A549 (cell line): Measurements from ENCODE around the gene CCNL1. TPM values are rescaled to one million over a fixed set of nuclear protein-coding genes. Genes with fewer than 3 reads are reported as not detected.

Source experiments
- ATAC-seq, 2 experiments: fragments of 200-7000 bp in 1 of 2; fragments of >200 bp in 1 of 2; cut with Nextera tagmentation in 1 of 2; cut with Tn5 transposase in 1 of 2; 3 replicates each; pipeline versions ENCODE4 v1.8.0 to v1.9.1; 2018 to 2020; ENCODE audit warnings: mild to moderate bottlenecking in 1 of 2, moderate library complexity in 1 of 2
- CTCF ChIA-PET: fragments of 300-600 bp; sonication (Branson Sonifier 250); formaldehyde crosslinking; extraction: SDS; loops from one replicate; lab custom pipeline; 2021; ENCODE audit warnings: antibody characterized with exemption, inconsistent platforms; lab: Yijun Ruan, JAX
- POLR2A ChIA-PET: fragments of 350-600 bp; formaldehyde crosslinking; extraction: SDS; loops from one replicate; lab custom pipeline; 2021; ENCODE audit warnings: antibody characterized with exemption, inconsistent platforms; lab: Yijun Ruan, JAX
- DNase-seq, 2 experiments: peaks; one replicate each; pipeline versions ENCODE4 v3.0.0 to v3.0.0-alpha.2; 2011 to 2016; ENCODE audit warnings: low read depth in 1 of 2, low spot score in 1 of 2
- FAIRE-seq: peaks from 2 replicates; lab custom pipeline; 2011; peaks lifted over from hg19 to GRCh38; lab: Jason Lieb, UNC
- H3K27ac ChIP-seq, 2 experiments: fragments of >200 bp; sonication (Bioruptor Twin); formaldehyde crosslinking; 3 replicates each; pipeline ENCODE4 v1.5.1; 2016 to 2017
- H3K4me1 ChIP-seq: fragments of >200 bp; sonication (Bioruptor Twin); formaldehyde crosslinking; 3 replicates; pipeline ENCODE4 v1.6.1; 2016
- H3K4me2 ChIP-seq: fragments of >200 bp; sonication (Bioruptor Twin); formaldehyde crosslinking; 3 replicates; pipeline ENCODE4 v1.6.1; 2016
- H3K4me3 ChIP-seq: fragments of >200 bp; sonication (Bioruptor Twin); formaldehyde crosslinking; 3 replicates; pipeline ENCODE4 v1.5.1; 2016
- H3K9me3 ChIP-seq: fragments of >200 bp; sonication (Bioruptor Twin); formaldehyde crosslinking; 3 replicates; pipeline ENCODE4 v1.6.1; 2016
- CBX8 ChIP-seq: fragments of 200-600 bp; sonication (generic); IDR thresholded peaks from 2 replicates; pipeline ENCODE4 v1.6.1; 2016
- CEBPB ChIP-seq, 2 experiments: fragments of >200 bp in 1 of 2; sonication (Bioruptor Twin) in 1 of 2; formaldehyde crosslinking in 1 of 2; IDR thresholded peaks; 2 replicates each; pipeline ENCODE4 v1.6.1; 2012 to 2016
- EHF ChIP-seq: fragments of 250-450 bp; sonication (Bioruptor Pico); IDR thresholded peaks from 2 replicates; pipeline ENCODE4 v1.5.0; 2020; ENCODE audit warnings: mild to moderate bottlenecking
- ELK1 ChIP-seq: fragments of 150-350 bp; IDR thresholded peaks from 2 replicates; pipeline ENCODE4 v1.6.1; 2014; ENCODE audit warnings: low read depth, mild to moderate bottlenecking, low read length
- EP300 ChIP-seq, 2 experiments: fragments of >200 bp; sonication (Bioruptor Twin); formaldehyde crosslinking; IDR thresholded peaks; 2 replicates in 1 of 2; 3 replicates in 1 of 2; pipeline ENCODE4 v1.6.1; 2016 to 2017
- ESRRA ChIP-seq: fragments of 150-350 bp; IDR thresholded peaks from 2 replicates; pipeline ENCODE4 v1.6.1; 2014; ENCODE audit warnings: mild to moderate bottlenecking, low read length, borderline replicate concordance
- FOSB ChIP-seq: fragments of 250-450 bp; sonication (Bioruptor Pico); IDR thresholded peaks from 2 replicates; pipeline ENCODE4 v1.5.0; 2020; ENCODE audit warnings: mild to moderate bottlenecking, moderate library complexity
- FOSL2 ChIP-seq, 2 experiments: fragments of 450-650 bp in 1 of 2; fragments of >200 bp in 1 of 2; sonication (Bioruptor Twin) in 1 of 2; formaldehyde crosslinking; IDR thresholded peaks; 2 replicates each; pipeline versions ENCODE4 v1.5.0 to v1.6.1; 2016 to 2020; ENCODE audit warnings: mild to moderate bottlenecking in 1 of 2, moderate library complexity in 1 of 2
- HDAC2 ChIP-seq: fragments of 200-600 bp; sonication (generic); IDR thresholded peaks from 2 replicates; pipeline ENCODE4 v1.6.1; 2016
- HMGXB4 ChIP-seq: fragments of 250-450 bp; sonication (Bioruptor Pico); IDR thresholded peaks from 2 replicates; pipeline ENCODE4 v1.5.0; 2021; ENCODE audit warnings: mild to moderate bottlenecking, moderate library complexity, borderline replicate concordance
- HOXB13 ChIP-seq: fragments of 250-450 bp; sonication (Bioruptor Pico); IDR thresholded peaks from 2 replicates; pipeline ENCODE4 v1.5.0; 2020; ENCODE audit warnings: low read depth, mild to moderate bottlenecking, moderate library complexity
- HOXB5 ChIP-seq: fragments of 250-450 bp; sonication (Bioruptor Pico); IDR thresholded peaks from 2 replicates; pipeline ENCODE4 v1.5.0; 2020; ENCODE audit warnings: mild to moderate bottlenecking, moderate library complexity
- JUN ChIP-seq, 2 experiments: fragments of >200 bp; sonication (Bioruptor Twin); formaldehyde crosslinking; IDR thresholded peaks; 2 replicates in 1 of 2; 3 replicates in 1 of 2; pipeline ENCODE4 v1.6.1; 2016 to 2017
- KDM1A ChIP-seq: fragments of 200-600 bp; sonication (generic); IDR thresholded peaks from 2 replicates; pipeline ENCODE4 v1.6.1; 2016; ENCODE audit warnings: low read depth, mild to moderate bottlenecking
- MAZ ChIP-seq: fragments of 150-350 bp; IDR thresholded peaks from 2 replicates; pipeline ENCODE4 v1.6.1; 2014; ENCODE audit warnings: antibody characterized with exemption, low read depth, low read length, borderline replicate concordance
- MYC ChIP-seq: IDR thresholded peaks from 2 replicates; pipeline ENCODE4 v1.6.1; 2012; ENCODE audit warnings: mild to moderate bottlenecking, inconsistent platforms, low read length, improper control_type of control experiment, borderline replicate concordance
- NFE2L2 ChIP-seq: fragments of 150-350 bp; conservative IDR thresholded peaks from 2 replicates; pipeline ENCODE4 v1.6.1; 2014; ENCODE audit warnings: low read length
- NPAS2 ChIP-seq: fragments of 250-450 bp; sonication (Bioruptor Pico); IDR thresholded peaks from 2 replicates; pipeline ENCODE4 v1.8.0; 2022; ENCODE audit warnings: mild to moderate bottlenecking, moderate library complexity, borderline replicate concordance
- NR3C1 ChIP-seq: fragments of >200 bp; sonication (Bioruptor Twin); formaldehyde crosslinking; IDR thresholded peaks from 3 replicates; pipeline ENCODE4 v1.6.1; 2017
- PHF8 ChIP-seq: fragments of 200-600 bp; sonication (generic); IDR thresholded peaks from 2 replicates; pipeline ENCODE4 v1.6.1; 2016; ENCODE audit warnings: low read depth, mild to moderate bottlenecking, antibody characterized with exemption, moderate library complexity, borderline replicate concordance
- POLR2A ChIP-seq: IDR thresholded peaks from 2 replicates; pipeline ENCODE4 v1.6.1; 2012; ENCODE audit warnings: mild to moderate bottlenecking, low read length
- POLR2AphosphoS2 ChIP-seq: conservative IDR thresholded peaks from 2 replicates; pipeline ENCODE4 v1.6.1; 2012; ENCODE audit warnings: low read length, improper control_type of control experiment, inconsistent platforms
- RCOR1 ChIP-seq: fragments of 150-350 bp; IDR thresholded peaks from 2 replicates; pipeline ENCODE4 v1.6.1; 2014; ENCODE audit warnings: antibody characterized with exemption, low read length, low read depth
- RFX5 ChIP-seq: fragments of 450-650 bp; IDR thresholded peaks from 2 replicates; pipeline ENCODE4 v1.7.1; 2014; ENCODE audit warnings: antibody characterized with exemption, mild to moderate bottlenecking, moderate library complexity
- TFCP2L1 ChIP-seq: fragments of 250-450 bp; sonication (Bioruptor Pico); IDR thresholded peaks from 2 replicates; pipeline ENCODE4 v1.5.0; 2021; ENCODE audit warnings: mild to moderate bottlenecking
- USF2 ChIP-seq: fragments of 450-650 bp; IDR thresholded peaks from 2 replicates; pipeline ENCODE4 v1.6.1; 2014; ENCODE audit warnings: antibody characterized with exemption
- ZNF302 ChIP-seq: fragments of 250-450 bp; sonication (Bioruptor Pico); IDR thresholded peaks from 2 replicates; pipeline ENCODE4 v1.9.0; 2021; ENCODE audit warnings: inconsistent platforms, mild to moderate bottlenecking, moderate library complexity
- ZSCAN20 ChIP-seq: fragments of 250-450 bp; sonication (Bioruptor Pico); IDR thresholded peaks from 2 replicates; pipeline ENCODE4 v1.8.0; 2022; ENCODE audit warnings: mild to moderate bottlenecking, moderate library complexity
- WGBS: methylation state at CpG from one replicate; pipeline ENCODE4 v1.1.6; 2017; ENCODE audit errors: missing lambda C conversion rate; 5-methylcytosine and 5-hydroxymethylcytosine counted together
- polyA plus RNA-seq, 4 experiments: library from polyadenylated mRNA; depleted of rRNA in 3 of 4; stranded (reverse); fragments of >200 nt; fragmentation: RNase III in 1 of 4; extraction: RNeasy Plus Mini Kit Qiagen cat#74134 plus additional on column Dnase treatment in 1 of 4; gene quantifications; 2 replicates in 3 of 4; 3 replicates in 1 of 4; pipeline ENCODE4 v1.2.3, GENCODE V29; 2011 to 2017
- TF ChIP-seq, protein P1 (sequence below): fragments of >200 bp; sonication (Bioruptor Twin); formaldehyde crosslinking; IDR thresholded peaks from 2 replicates; pipeline ENCODE4 v1.6.1; 2016
- TF ChIP-seq, protein P2 (sequence below): fragments of >200 bp; sonication (Bioruptor Twin); formaldehyde crosslinking; IDR thresholded peaks from 3 replicates; pipeline ENCODE4 v1.5.1; 2016
- TF ChIP-seq, protein P3 (sequence below): fragments of 250-450 bp; sonication (Bioruptor Pico); IDR thresholded peaks from 2 replicates; pipeline ENCODE4 v1.5.0; 2020; ENCODE audit warnings: low read depth, mild to moderate bottlenecking, moderate library complexity

Gene CCNL1
- polyA plus RNA-seq, 2 of the 4 experiments (the other 2 are of a cell fraction) = 45.1 to 170 TPM

DNA sequence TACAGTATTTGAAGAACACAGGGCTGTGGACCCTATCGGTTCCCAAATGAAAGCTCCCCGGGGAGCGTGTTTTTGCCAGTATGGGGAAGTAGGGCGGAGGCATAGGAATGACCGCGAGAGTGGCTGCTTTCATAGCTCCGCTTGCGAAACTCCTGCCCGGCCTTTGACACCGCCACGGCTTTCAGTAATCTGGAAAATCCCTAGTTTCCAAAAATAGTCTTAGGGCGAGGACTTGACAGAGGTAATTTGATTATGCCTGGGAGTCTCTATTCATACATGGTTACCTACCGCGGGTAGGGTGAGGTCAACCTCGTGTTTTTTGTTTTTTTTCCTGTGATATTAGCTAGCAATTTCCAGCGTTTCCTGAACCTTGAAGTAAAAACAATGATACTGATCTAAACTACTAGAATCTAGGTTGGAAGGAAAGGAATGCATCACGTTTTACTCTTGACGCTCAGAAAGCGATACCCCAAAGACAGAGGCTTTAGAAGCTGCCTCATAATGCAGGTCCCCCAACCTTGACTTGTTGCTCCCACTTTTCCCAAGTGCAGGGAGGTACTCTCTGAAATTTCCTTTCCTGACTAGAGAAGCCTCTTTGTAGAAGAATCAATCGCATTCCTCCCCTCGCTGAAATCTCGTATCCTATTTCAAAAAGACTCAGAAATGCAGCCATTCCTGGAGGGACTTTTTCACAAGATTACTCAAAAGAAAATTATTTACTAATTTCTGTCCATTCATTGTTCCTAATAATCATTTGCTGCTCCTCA lies 894 bp upstream of the CCNL1 start:
- CTCF ChIA-PET = interaction anchor here (0.6 to 2.8 kb wide), 10 partner anchors 14 to 1150 kb away, joined by 3 to 17 read pairs (median 4); no protein-coding TSS in a partner anchor
- DNase-seq (peak; percentile 59 to 87), FAIRE-seq (no peak), ATAC-seq (peak; percentile 69 to 74)
- WGBS = 24% methylated on average over 22 of the region's 22 CpGs
- TF ChIP-seq POLR2AphosphoS2 (no peak), CBX8 (no peak), POLR2A (no peak), ELK1 (no peak), KDM1A (no peak), ZNF302 (CRISPR knock-in tag) (no peak), FOSL2 (IDR thresholded peaks at IDR 0.05) (no peak), FOSL2 (CRISPR knock-in tag; IDR thresholded peaks at IDR 0.05) (0 out of 2 replicates have a peak, but pooled peaks have one; percentile 3), JUN (IDR thresholded peaks at IDR 0.05) (no peak), HDAC2 (no peak), NR3C1 (no peak), RFX5 (no peak), EHF (peak; percentile 10; the same call in 1 of the 2 replicates), HOXB13 (no peak), NFE2L2 (no peak), TFCP2L1 (CRISPR knock-in tag) (no peak), ESRRA (no peak), ZSCAN20 (no peak), USF2 (no peak), HOXB5 (CRISPR knock-in tag) (peak; percentile 50; the same call in 1 of the 2 replicates), PHF8 (peak; percentile 46; the same call in 1 of the 2 replicates), NPAS2 (CRISPR knock-in tag) (no peak), CEBPB (IDR thresholded peaks at IDR 0.05) (peak; percentile 72 to 90), FOSB (CRISPR knock-in tag) (no peak), MAZ (no peak), EP300 (IDR thresholded peaks at IDR 0.05) (no peak), HMGXB4 (CRISPR knock-in tag) (no peak), MYC (peak; percentile 79), RCOR1 (no peak)
- TF ChIP-seq, protein P1, sequence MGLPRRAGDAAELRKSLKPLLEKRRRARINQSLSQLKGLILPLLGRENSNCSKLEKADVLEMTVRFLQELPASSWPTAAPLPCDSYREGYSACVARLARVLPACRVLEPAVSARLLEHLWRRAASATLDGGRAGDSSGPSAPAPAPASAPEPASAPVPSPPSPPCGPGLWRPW = no peak
- TF ChIP-seq, protein P2, sequence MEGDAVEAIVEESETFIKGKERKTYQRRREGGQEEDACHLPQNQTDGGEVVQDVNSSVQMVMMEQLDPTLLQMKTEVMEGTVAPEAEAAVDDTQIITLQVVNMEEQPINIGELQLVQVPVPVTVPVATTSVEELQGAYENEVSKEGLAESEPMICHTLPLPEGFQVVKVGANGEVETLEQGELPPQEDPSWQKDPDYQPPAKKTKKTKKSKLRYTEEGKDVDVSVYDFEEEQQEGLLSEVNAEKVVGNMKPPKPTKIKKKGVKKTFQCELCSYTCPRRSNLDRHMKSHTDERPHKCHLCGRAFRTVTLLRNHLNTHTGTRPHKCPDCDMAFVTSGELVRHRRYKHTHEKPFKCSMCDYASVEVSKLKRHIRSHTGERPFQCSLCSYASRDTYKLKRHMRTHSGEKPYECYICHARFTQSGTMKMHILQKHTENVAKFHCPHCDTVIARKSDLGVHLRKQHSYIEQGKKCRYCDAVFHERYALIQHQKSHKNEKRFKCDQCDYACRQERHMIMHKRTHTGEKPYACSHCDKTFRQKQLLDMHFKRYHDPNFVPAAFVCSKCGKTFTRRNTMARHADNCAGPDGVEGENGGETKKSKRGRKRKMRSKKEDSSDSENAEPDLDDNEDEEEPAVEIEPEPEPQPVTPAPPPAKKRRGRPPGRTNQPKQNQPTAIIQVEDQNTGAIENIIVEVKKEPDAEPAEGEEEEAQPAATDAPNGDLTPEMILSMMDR = no peak
- TF ChIP-seq, protein P3, sequence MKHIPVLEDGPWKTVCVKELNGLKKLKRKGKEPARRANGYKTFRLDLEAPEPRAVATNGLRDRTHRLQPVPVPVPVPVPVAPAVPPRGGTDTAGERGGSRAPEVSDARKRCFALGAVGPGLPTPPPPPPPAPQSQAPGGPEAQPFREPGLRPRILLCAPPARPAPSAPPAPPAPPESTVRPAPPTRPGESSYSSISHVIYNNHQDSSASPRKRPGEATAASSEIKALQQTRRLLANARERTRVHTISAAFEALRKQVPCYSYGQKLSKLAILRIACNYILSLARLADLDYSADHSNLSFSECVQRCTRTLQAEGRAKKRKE (CRISPR knock-in tag) = no peak
- Histone ChIP-seq H3K4me3 (peak overlapping the region; percentile 96), H3K4me2 (peak overlapping the region; percentile 82), H3K4me1 (peaks cover 31% of the 10 kb centered on the region), H3K9me3 (no peaks in the 10 kb centered on the region), H3K27ac (peak overlapping the region; percentile 98 to 99)
- POLR2A ChIA-PET = interaction anchor here (0.6 to 6.6 kb wide), 14 partner anchors 8 to 1282 kb away, joined by 3 to 306 read pairs (median 7); partner anchors contain the start of genes SSR3 and TIPARP
